Lower lobe of right lung (tissue), 2 donors: ENCODE results near the gene CTSD. TPM values are rescaled to one million over a fixed set of nuclear protein-coding genes. Genes with fewer than 3 reads are reported as not detected.

Source experiments
- ATAC-seq, 2 donors: fragments of 200-7000 bp; cut with Tn5 transposase; one replicate each; pipeline ENCODE4 v1.9.1; 2020 to 2022; ENCODE audit warnings: mild to moderate bottlenecking in 2 of 2, moderate library complexity in 2 of 2
- DNase-seq: peaks from one replicate; pipeline ENCODE4 v3.0.0-alpha.2; 2020
- H3K27ac ChIP-seq: fragments of 200-600 bp; one replicate; pipeline ENCODE4 v1.8.0; 2022
- H3K27me3 ChIP-seq: fragments of 200-600 bp; one replicate; pipeline ENCODE4 v1.8.0; 2022; ENCODE audit warnings: low read depth
- H3K36me3 ChIP-seq: fragments of 200-600 bp; one replicate; pipeline ENCODE4 v1.8.0; 2022; ENCODE audit warnings: mild to moderate bottlenecking
- H3K4me1 ChIP-seq: fragments of 200-600 bp; one replicate; pipeline ENCODE4 v1.8.0; 2022
- H3K4me3 ChIP-seq: fragments of 200-600 bp; one replicate; pipeline ENCODE4 v1.8.0; 2022; ENCODE audit warnings: mild to moderate bottlenecking
- H3K9me3 ChIP-seq: fragments of 200-600 bp; one replicate; pipeline ENCODE4 v1.8.0; 2022
- intact Hi-C: fragments of 100-400 bp; cut with DNase I; formaldehyde crosslinking; loops from one replicate; pipeline ENCODE4 v1.11.0; 2022
- total RNA-seq: library from RNA; stranded (reverse); fragmentation: NEBNext Ultra II Directional; extraction: Animal tissue kit (Norgen Biotek cat#: 25700); gene quantifications from one replicate; pipeline ENCODE4 v1.2.1, GENCODE V29; 2021
- TF ChIP-seq, protein P1 (sequence below): fragments of 200-600 bp; IDR thresholded peaks from one replicate; pipeline ENCODE4 v1.8.0; 2022; ENCODE audit warnings: antibody characterized with exemption, mild to moderate bottlenecking
- donor health status: DM: no; HTN: yes; CAD: no; lungs with severe emphysema.

The CTSD gene
- total RNA-seq, 1 donor from 2014 or later, result 2,919 TPM

DNA sequence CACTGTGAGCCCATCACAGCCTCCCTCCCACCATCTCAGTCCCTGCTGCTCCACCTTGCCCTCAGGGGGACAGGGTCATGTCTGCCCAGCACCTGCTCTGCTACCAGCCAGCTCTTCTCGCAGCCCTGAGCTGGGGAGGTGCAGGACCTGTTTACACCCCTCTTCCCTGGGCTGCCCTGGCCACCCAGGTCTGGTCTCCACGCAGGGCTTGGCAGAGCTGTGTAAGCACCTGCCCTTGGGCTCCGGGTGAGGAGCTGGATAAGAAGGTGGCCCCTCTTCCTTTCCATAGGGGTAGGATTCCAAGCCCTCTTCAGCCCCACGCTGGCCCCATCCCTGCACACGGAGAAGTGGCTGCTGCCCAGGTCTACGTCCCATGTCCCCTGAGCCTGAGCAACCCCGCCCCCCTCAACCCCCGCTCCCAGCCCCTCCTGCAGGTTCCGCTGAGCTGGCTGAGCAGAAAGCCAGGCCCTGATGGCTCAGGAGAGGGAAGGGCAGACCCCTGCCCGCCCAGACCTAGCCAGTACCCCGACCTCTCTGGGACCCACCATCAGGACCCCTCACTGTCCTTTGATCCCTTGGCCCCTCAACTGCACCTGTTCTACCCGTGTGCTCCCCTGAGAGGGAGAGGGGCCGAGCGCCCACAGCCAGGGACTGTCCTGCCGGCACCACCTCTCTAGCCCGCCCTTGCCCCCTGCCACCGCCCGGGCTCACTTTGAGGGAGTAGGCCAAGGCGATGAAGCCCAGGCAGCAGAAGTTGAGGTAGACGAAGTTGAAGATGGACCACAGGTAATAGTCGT, 16.6 kb downstream of the CTSD start:
- H3K4me1 ChIP-seq, result peaks cover 21% of the 10 kb centered on the region
- peaks cover 3% of the 10 kb centered on the region for H3K36me3 ChIP-seq
- no peak overlapping the region for H3K4me3 ChIP-seq
- ATAC-seq, result no peak
- intact Hi-C loops, result no loop called here
- H3K9me3 ChIP-seq, result no peaks in the 10 kb centered on the region
- TF ChIP-seq, protein P1, sequence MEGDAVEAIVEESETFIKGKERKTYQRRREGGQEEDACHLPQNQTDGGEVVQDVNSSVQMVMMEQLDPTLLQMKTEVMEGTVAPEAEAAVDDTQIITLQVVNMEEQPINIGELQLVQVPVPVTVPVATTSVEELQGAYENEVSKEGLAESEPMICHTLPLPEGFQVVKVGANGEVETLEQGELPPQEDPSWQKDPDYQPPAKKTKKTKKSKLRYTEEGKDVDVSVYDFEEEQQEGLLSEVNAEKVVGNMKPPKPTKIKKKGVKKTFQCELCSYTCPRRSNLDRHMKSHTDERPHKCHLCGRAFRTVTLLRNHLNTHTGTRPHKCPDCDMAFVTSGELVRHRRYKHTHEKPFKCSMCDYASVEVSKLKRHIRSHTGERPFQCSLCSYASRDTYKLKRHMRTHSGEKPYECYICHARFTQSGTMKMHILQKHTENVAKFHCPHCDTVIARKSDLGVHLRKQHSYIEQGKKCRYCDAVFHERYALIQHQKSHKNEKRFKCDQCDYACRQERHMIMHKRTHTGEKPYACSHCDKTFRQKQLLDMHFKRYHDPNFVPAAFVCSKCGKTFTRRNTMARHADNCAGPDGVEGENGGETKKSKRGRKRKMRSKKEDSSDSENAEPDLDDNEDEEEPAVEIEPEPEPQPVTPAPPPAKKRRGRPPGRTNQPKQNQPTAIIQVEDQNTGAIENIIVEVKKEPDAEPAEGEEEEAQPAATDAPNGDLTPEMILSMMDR, result no peak
- DNase-seq, result no peak
- H3K27ac ChIP-seq, result no peak overlapping the region
- H3K27me3 ChIP-seq, result peaks cover 22% of the 10 kb centered on the region

DNA sequence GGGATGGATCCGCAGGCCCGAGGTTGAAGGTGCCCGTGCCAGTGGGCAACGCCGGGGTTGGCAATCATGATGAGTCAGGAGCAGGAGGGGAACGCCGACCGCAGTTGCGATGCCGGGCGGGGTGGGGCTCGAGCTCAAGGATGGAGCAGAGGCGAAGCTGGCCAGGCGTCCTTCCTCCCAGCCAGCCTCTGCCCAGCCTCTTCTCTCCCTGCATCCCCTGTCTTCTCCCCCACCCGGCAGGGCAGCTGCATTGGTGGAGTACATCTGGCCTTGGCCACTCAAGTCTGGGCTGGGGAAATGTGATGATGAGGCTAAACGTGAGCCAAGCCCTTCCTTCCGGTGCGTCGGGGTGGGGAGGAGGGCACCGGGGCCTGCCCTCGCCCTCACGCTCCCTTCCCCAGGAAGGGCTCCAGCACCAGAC, 17.2 kb downstream of the CTSD start:
- Histone ChIP-seq H3K9me3 (no peaks in the 10 kb centered on the region), H3K27me3 (peaks cover 22% of the 10 kb centered on the region), H3K4me1 (peaks cover 21% of the 10 kb centered on the region), H3K36me3 (no peaks in the 10 kb centered on the region), H3K4me3 (no peak overlapping the region), H3K27ac (no peak overlapping the region)
- intact Hi-C loops, result no loop called here
- ATAC-seq (no peak), DNase-seq (no peak)
- TF ChIP-seq, protein P1, result no peak

DNA sequence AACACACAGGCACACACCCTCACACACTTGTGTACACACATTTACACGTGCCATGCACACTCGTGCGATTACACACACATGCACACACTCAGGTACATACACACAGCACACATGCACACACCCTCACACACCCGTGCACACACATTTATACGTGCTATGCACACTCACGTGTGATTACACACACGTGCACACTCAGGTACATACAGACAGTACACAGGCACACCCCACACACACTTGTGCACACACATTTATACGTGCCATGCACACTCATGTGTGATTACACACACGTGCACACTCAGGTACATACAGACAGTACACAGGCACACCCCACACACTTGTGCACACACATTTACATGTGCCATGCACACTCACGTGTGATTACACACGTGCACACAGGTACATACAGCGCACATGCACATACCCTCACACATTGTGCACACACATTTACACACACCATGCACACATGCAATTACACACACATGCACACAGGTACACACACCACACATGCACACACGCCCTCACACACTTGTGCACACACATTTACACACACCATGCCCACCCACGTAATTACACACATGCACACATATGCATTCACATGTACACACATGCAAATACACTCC, 17.9 kb downstream of the CTSD start:
- peaks cover 22% of the 10 kb centered on the region for H3K27me3 ChIP-seq

DNA sequence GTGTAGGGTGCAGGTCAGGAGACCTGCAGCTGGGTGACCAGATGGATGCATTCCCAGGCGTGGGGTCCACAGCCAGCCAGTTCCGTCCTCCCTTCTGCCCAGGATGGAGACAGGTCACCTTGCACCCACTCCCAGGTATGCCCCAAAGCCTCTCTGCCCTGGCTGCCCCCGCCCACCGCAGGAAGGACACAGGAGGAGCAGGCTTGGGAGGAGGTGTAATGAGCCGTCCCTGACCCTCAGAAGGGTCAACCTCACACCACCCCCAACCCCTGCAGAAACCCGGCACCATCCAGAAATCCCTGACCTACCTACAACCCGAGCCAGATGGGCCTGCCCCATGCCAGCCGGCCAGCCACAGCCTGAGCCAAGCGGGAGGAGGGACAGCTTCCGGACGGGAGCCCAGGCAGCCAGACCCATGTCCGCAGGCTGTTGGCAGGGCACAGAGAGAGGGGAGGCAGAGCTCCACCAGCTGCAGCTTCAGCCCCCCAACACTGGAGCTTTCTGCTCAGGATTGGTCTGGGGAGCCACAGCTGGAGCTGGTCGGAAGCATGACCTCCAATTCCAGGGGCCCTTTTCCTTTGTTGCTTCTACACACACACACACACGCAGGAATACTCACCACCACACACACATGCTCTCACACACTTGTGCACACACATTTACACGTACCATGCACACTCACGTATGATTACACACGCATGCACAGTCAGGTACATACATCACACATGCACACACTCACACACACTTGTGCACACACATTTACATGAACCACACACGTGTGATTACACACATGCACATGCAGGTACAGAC, 18.6 kb downstream of the CTSD start:
- TF ChIP-seq, protein P1, result no peak

More for the DNA sequence above, 17.9 kb downstream of the CTSD start:
- no peak overlapping the region for H3K4me3 ChIP-seq
- peaks cover 15% of the 10 kb centered on the region for H3K4me1 ChIP-seq
- intact Hi-C loops, result no loop called here
- H3K27ac ChIP-seq, result no peak overlapping the region
- DNase-seq (no peak), ATAC-seq (no peak)
- H3K36me3 ChIP-seq, result no peaks in the 10 kb centered on the region
- TF ChIP-seq, protein P1, result no peak
- no peaks in the 10 kb centered on the region for H3K9me3 ChIP-seq

DNA sequence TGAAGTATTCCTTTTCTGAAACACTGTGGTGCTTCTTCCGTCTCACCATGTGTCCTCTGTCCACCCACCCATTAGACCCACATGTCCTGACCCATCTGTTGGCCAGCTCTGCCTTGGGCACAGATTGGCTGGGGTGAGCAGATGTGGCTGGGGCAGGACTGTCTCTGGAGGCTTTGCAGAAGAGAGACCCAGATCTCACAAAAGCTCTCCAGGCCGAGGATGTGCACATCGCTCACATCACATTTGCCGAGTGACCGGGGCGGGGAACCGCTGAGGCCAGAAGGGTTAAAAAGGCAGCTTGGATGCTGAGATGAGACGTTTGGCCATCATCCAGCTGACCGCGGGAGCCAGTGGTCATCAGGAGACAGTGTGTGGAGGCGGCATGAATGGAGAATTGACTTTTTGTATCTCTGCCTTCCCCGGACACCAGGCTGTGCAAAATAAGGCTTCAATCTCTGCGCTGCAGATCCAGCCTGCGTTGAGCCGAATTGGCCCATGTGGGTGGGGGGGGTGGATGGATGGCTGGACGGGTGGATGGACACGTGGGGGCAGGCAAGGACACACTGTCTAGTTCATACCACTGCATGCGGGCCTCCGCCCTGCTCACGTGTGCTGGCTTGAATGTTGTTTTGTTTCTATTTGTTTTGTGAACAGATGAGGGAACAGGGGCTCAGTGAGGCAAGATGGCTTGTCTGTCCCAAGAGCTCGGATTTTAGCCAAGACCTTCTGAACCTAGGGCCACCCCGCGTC, 19.4 kb downstream of the CTSD start:
- Histone ChIP-seq H3K27me3 (peaks cover 15% of the 10 kb centered on the region), H3K4me3 (no peak overlapping the region), H3K27ac (no peak overlapping the region), H3K4me1 (peaks cover 3% of the 10 kb centered on the region), H3K36me3 (no peaks in the 10 kb centered on the region), H3K9me3 (no peaks in the 10 kb centered on the region)
- DNase-seq, result no peak
- intact Hi-C loops, result no loop called here
- TF ChIP-seq, protein P1, result no peak
- no peak for ATAC-seq

More for the DNA sequence above, 18.6 kb downstream of the CTSD start:
- peaks cover 9% of the 10 kb centered on the region for H3K4me1 ChIP-seq
- no peak for DNase-seq
- peaks cover 22% of the 10 kb centered on the region for H3K27me3 ChIP-seq
- no peak for ATAC-seq
- no peaks in the 10 kb centered on the region for H3K36me3 ChIP-seq
- H3K9me3 ChIP-seq, result no peaks in the 10 kb centered on the region
- no peak overlapping the region for H3K27ac ChIP-seq
- intact Hi-C loops, result no loop called here
- no peak overlapping the region for H3K4me3 ChIP-seq
